ENCODE data around the gene AFAP1L1. TPM values are rescaled to one million over a fixed set of nuclear protein-coding genes. Genes with fewer than 3 reads are reported as not detected.

The AFAP1L1 gene
- total RNA-seq, 1 experiment from 2014 or later = 10.3 TPM

GRCh38 chr5:149323210-149323609 lies 51.6 kb downstream of the AFAP1L1 start:
- intact Hi-C loops (cut with micrococcal nuclease; ENCODE audit: unreplicated experiment) = no loop called here
- H3K27ac Mint-ChIP-seq (ENCODE audit: unreplicated experiment) = no peak overlapping the region
- peaks cover 5% of the 10 kb centered on the region for H3K36me3 Mint-ChIP-seq (ENCODE audit: insufficient read depth, unreplicated experiment)
- H3K4me1 Mint-ChIP-seq (ENCODE audit: low read depth, unreplicated experiment) = peaks cover 21% of the 10 kb centered on the region
- no TSS peak for BruUV-seq (replicated peaks)
- TF ChIP-seq CTCF (IDR thresholded peaks at IDR 0.05; ENCODE audit: unreplicated experiment) = no peak
- no peaks in the 10 kb centered on the region for H3K27me3 Mint-ChIP-seq (ENCODE audit: unreplicated experiment)
- no peak overlapping the region for H3K4me3 Mint-ChIP-seq (ENCODE audit: low read depth, unreplicated experiment)
- H3K9me3 Mint-ChIP-seq (ENCODE audit: low read depth, unreplicated experiment) = no peaks in the 10 kb centered on the region
- no peak for DNase-seq
- CTCF ChIA-PET = no interaction called here

GRCh38 chr5:149323621-149324205 lies 52.1 kb downstream of the AFAP1L1 start:
- no peaks in the 10 kb centered on the region for H3K27me3 Mint-ChIP-seq (ENCODE audit: unreplicated experiment)
- H3K36me3 Mint-ChIP-seq (ENCODE audit: insufficient read depth, unreplicated experiment) = peaks cover 5% of the 10 kb centered on the region
- intact Hi-C loops (cut with micrococcal nuclease; ENCODE audit: unreplicated experiment) = no loop called here
- no peak overlapping the region for H3K4me3 Mint-ChIP-seq (ENCODE audit: low read depth, unreplicated experiment)
- H3K27ac Mint-ChIP-seq (ENCODE audit: unreplicated experiment) = no peak overlapping the region
- CTCF ChIA-PET = no interaction called here
- H3K4me1 Mint-ChIP-seq (ENCODE audit: low read depth, unreplicated experiment) = peaks cover 21% of the 10 kb centered on the region
- no peak for DNase-seq
- no TSS peak for BruUV-seq (replicated peaks)
- TF ChIP-seq CTCF (IDR thresholded peaks at IDR 0.05; ENCODE audit: unreplicated experiment) = no peak
- no peaks in the 10 kb centered on the region for H3K9me3 Mint-ChIP-seq (ENCODE audit: low read depth, unreplicated experiment)

GRCh38 chr5:149324641-149325040 lies 53.0 kb downstream of the AFAP1L1 start:
- no peak overlapping the region for H3K27ac Mint-ChIP-seq (ENCODE audit: unreplicated experiment)

GRCh38 chr5:149325166-149325735 lies 53.6 kb downstream of the AFAP1L1 start:
- intact Hi-C loops (cut with micrococcal nuclease; ENCODE audit: unreplicated experiment) = no loop called here
- no peak for DNase-seq
- Mint-ChIP-seq H3K36me3 (ENCODE audit: insufficient read depth, unreplicated experiment) (peaks cover 5% of the 10 kb centered on the region), H3K27ac (ENCODE audit: unreplicated experiment) (no peak overlapping the region), H3K27me3 (ENCODE audit: unreplicated experiment) (no peaks in the 10 kb centered on the region), H3K4me1 (ENCODE audit: low read depth, unreplicated experiment) (peaks cover 16% of the 10 kb centered on the region), H3K4me3 (ENCODE audit: low read depth, unreplicated experiment) (no peak overlapping the region), H3K9me3 (ENCODE audit: low read depth, unreplicated experiment) (no peaks in the 10 kb centered on the region)
- no TSS peak for BruUV-seq (replicated peaks)
- TF ChIP-seq CTCF (IDR thresholded peaks at IDR 0.05; ENCODE audit: unreplicated experiment) = no peak
- CTCF ChIA-PET = interaction anchor here (0.5 to 1.6 kb wide), 2 partner anchors 20 to 47 kb away, joined by 3 to 5 read pairs; partner anchors contain the start of gene GRPEL2

More at GRCh38 chr5:149324641-149325040, 53.0 kb downstream of the AFAP1L1 start:
- no peak overlapping the region for H3K4me3 Mint-ChIP-seq (ENCODE audit: low read depth, unreplicated experiment)
- peaks cover 21% of the 10 kb centered on the region for H3K4me1 Mint-ChIP-seq (ENCODE audit: low read depth, unreplicated experiment)
- no TSS peak for BruUV-seq (replicated peaks)
- DNase-seq = no peak
- TF ChIP-seq CTCF (IDR thresholded peaks at IDR 0.05; ENCODE audit: unreplicated experiment) = no peak
- peaks cover 5% of the 10 kb centered on the region for H3K36me3 Mint-ChIP-seq (ENCODE audit: insufficient read depth, unreplicated experiment)
- no peaks in the 10 kb centered on the region for H3K9me3 Mint-ChIP-seq (ENCODE audit: low read depth, unreplicated experiment)
- no peaks in the 10 kb centered on the region for H3K27me3 Mint-ChIP-seq (ENCODE audit: unreplicated experiment)
- intact Hi-C loops (cut with micrococcal nuclease; ENCODE audit: unreplicated experiment) = no loop called here
- CTCF ChIA-PET = no interaction called here
